ENCODE results near the gene TET1.
A peak's percentile ranks its signal among the peaks of the same experiment; 100 is the strongest.
"Not testable (repeated sequence)": the region's sequence is repeated elsewhere in the genome, so short reads cannot be mapped to it uniquely, and the experiment has no call there.

The TET1 gene

DNA sequence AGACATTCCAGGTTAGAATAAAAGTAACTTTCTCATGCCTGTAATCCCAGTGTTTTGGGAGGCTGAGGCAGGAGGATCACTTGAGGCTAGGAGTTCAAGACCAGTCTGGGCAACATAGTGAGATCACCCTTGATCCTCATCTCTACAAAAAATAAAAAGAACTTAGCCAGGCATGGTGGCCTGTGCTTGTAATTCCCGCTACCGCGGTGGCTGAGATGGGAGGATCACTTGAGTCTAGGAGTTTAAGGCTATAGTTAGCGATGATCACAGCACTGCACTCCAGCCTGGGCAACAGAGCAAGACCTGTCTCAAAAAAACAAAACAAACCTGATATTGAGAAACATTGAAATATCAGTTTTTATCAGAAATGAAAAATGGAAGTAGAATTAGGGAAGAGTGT, 4.6 kb downstream of the TET1 start:
- no peak for DNase-seq (ENCODE audit: low read depth)

DNA sequence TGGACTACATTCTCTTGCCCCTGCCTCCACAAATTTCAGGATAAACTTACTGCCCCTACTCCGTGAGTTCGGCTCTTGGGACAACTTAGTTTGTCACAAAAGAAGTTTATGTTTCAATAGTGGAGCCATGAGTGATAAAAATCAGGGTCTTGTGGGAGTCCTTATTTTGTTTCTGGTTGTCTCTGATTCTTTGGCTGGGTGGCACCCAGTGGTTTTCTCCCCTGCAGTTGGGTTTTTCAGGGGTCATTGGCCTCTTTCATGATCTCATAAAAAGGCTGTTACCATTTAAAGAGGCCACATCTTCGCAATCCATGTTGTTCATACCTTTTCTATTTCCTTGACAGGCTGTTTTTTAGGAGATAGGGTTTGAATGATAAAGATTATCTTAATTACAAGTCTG, 5.5 kb downstream of the TET1 start:
- no peak for DNase-seq (ENCODE audit: low read depth)

GRCh38 chr10:68566351-68566750, 6.2 kb downstream of the TET1 start:
- no peak for DNase-seq (ENCODE audit: low read depth)

DNA sequence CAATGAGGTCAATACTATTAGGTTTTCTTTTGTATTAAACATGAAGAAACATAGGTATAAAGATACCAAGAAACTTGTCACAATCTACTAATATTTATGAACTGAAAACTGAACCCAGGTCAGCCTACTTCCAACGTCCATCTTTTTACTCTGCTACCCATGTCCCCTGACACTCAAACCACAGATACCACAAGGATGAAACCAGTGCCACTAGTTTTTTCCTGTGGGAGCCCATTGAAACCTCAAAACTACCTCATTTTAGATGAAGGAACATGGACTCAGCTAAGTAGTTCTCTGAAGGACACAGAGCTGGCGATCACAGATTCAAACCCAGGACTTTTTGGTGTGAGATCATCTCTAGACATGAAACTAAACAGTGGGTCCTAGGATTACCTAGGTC, 6.8 kb downstream of the TET1 start:
- no peak for DNase-seq (ENCODE audit: low read depth)

- no peak for DNase-seq (ENCODE audit: low read depth)
Measured at GRCh38 chr10:68572151-68572550, 12.0 kb downstream of the TET1 start.

DNA sequence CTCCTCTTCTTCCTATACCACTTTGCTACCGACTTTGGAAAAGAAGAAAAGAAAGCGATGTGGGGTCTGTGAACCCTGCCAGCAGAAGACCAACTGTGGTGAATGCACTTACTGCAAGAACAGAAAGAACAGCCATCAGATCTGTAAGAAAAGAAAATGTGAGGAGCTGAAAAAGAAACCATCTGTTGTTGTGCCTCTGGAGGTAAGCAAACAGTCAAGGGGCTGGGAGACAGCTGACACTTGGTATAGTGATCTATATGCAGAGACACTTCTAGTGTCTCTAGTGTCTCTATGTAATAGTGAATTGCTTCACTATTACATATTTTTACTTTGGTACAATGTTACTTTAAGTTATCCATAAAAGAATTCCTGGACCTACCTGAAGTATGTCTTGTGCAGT, 13.9 kb downstream of the TET1 start:
- DNase-seq (ENCODE audit: low read depth), result no peak

DNA sequence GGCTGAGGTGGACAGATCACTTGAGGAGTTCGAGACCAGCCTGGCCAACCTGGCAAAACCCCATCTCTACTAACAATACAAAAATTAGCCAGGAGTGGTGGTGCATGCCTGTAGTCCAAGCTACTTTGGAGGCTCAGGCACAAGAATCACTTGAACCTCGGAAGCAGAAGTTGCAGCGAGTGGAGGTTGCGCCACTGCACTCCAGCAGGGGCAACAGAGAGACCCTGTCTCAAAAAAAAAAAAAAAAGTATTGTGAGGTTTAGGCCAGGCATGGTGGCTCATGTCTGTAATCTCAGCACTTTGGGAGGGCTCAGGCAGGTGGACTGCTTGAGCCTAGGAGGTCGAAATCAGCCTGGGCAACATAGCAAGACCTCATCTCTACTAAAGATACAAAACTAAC, 16.0 kb downstream of the TET1 start:
- no peak for DNase-seq (ENCODE audit: low read depth)

DNA sequence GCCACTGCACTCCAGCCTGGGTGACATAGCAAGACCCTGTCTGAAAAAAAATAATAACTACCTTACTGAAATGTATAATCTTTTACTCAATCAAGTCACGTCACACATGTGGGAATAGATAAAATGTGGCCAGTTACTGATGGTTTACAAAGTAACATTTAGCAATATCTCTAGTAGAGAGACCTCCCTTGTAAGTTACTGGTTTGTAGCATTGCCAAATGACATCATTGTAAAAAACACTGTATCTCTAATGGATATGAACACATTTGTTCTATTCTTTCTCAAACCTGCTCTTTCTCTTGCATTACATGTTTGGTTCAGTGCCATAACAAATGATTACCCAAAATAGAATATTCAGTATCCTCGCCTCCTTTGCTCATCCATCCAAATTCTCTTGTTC, 18.8 kb downstream of the TET1 start:
- DNase-seq (ENCODE audit: low read depth), result no peak

GRCh38 chr10:68584187-68584586, 24.1 kb downstream of the TET1 start:
- not testable (repeated sequence) for DNase-seq (ENCODE audit: low read depth)

- no peak for DNase-seq (ENCODE audit: low read depth)
Measured at GRCh38 chr10:68586606-68587305, 26.6 kb downstream of the TET1 start.

- no peak for DNase-seq (ENCODE audit: low read depth)
Measured at GRCh38 chr10:68594405-68594804, 34.3 kb downstream of the TET1 start.

DNA sequence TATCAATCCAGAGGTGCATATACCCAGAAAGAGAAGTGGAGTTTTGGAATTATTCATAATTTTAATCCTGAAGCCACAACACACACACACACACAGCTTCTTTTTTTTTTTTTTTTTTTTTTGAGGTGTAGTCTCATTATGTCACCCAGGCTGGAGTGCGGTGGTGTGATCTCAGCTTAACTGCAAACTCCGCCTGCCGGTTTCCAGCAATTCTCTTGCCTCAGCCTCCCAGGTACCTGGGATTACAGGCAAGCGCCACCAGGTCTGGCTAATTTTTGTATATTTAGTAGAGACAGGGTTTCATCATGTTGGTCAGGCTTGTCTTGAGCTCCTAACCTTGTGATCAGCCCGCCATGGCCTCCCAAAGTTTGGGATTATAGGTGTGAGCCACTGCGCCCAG, 35.4 kb downstream of the TET1 start:
- no peak for DNase-seq (ENCODE audit: low read depth)

- DNase-seq (ENCODE audit: low read depth), result no peak
Measured at GRCh38 chr10:68597407-68597806, 37.3 kb downstream of the TET1 start.

GRCh38 chr10:68598978-68599770, 39.0 kb downstream of the TET1 start:
- DNase-seq (ENCODE audit: low read depth), result no peak

DNA sequence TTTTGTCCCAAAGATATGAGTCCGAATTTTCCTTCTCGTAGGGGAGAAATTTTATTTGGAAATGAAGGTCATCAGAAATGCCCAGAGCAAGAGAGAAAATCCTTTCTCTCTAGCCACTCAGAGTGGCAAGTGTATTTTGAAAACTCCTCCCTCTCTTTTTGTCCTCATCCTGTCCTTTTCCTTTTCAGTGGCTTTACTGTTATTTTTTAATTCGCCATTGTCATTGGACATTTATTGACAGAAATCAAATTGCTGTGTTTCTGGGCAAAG, 39.6 kb downstream of the TET1 start:
- DNase-seq (ENCODE audit: low read depth), result no peak

GRCh38 chr10:68600041-68600778, 40.1 kb downstream of the TET1 start:
- peak; percentile 33 for DNase-seq (ENCODE audit: low read depth)

DNA sequence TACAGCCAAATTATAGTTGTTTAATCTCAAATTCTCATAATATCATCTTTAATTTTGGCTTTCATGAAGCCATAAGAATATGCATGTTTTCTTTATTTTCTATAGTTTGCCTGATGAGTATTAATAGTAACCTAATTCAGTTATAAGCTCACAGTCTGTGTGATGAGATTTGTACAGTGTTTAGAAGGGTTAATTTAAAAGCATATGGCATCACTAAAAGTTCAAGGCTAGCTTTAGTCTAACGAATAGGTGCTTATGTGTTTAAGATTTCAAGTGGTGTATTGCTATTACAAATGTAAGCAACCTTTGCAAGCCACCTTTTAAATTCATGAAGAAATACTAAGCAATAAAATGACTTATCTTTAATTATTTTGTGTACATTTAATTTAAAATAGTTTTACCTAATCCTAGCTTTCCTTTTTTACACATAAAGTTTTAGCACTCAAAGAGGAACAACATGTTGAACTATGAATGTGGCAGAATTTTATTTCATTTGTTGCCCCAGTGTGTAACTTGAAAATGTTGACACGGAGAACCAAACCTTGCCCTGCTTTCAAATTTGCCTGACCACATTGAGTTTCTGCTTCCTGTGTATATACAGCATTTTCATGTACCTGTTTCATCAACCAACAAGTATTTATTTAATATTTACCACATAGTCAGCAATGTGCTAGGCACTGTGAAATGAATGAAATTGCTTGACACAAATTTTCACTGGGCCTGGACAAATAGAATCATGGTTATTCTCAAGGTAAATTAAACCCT, 41.5 kb downstream of the TET1 start:
- DNase-seq (ENCODE audit: low read depth), result no peak

DNA sequence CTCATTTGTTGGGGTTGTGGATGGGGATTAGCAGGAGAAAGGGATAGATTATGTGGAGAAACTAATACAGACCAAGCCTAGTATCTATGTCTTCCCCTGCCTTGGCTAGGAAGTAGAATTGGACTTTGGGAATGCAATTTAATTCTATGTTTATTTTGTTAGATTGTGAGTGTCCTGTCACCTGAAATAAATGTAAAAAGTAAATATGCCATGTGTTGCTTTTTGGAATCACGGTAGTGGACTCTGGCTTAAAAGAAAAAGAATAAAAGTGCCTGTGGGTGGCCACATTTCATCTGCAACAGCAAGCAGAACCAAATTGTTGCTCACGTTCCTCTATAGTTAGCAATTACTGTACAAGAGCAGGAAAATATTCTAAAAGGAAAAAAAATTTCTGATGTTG, 42.3 kb downstream of the TET1 start:
- no peak for DNase-seq (ENCODE audit: low read depth)

- DNase-seq (ENCODE audit: low read depth), result no peak
Measured at GRCh38 chr10:68603766-68604165, 43.6 kb downstream of the TET1 start.

DNA sequence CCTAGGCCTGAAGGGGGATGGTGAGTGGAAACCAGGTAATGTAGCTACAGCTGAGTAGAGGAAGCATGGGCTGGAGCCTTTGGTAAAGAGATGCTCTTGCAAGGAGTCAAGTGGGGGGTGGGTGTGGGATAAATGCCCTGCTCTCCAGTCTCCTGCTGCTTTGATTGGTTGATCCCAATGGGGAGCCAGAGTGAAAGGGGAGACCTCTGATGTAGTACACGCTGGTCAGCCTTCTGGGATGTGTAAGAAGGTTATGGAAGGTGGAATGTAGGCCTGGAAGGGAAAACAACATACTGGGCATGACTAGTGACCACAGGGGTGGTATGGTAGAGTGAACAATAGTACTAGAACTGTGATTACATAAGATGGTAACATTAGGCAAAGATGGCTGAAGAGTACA, 44.3 kb downstream of the TET1 start:
- no peak for DNase-seq (ENCODE audit: low read depth)

- no peak for DNase-seq (ENCODE audit: low read depth)
Measured at GRCh38 chr10:68606918-68607317, 46.8 kb downstream of the TET1 start.

DNA sequence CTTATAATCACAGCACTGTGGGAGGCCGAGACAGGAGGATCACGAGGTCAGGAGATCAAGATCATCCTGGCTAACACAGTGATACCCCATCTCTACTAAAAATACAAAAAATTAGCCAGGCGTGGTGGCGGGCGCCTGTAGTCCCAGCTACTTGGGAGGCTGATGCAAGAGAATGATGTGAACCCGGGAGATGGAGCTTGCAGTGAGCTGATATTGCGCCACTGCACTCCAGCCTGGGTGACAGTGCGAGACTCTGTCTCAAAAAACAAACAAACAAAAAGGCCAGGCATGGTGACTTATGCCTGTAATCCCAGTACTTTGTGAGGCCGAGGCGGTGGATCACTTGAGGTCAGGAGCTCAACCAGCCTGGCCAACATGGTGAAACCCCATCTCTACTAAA, 49.9 kb downstream of the TET1 start:
- DNase-seq (ENCODE audit: low read depth), result not testable (repeated sequence)

DNA sequence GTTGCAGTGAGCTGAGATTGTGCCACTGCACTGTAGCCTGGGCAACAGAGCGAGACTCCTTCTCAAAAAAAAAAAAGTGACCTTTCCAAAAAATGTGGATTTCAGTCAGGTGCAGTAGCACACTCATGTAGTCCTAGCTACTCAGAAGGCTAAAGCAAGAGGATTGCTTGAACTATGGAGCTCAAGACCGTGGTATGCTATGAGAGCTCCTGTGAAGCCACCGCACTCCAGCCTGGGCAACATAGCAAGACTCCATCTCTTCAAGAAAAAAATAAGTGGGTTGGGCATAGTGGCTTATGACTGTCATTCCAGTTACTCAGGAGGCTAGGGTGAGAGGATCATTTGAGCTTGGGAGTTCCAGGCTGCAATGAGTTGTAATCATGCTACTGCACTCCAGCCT, 51.1 kb downstream of the TET1 start:
- no peak for DNase-seq (ENCODE audit: low read depth)

Measured in HS-27A (cell line).